SW480 (cell line): ENCODE data around the gene GGTLC2.

Source experiments
- DNase-seq: peaks from one replicate; pipeline ENCODE4 v3.0.0-alpha.2; 2016; ENCODE audit warnings: low spot score

The GGTLC2 gene

GRCh38 chr22:22691716-22692701, 47.6 kb downstream of the GGTLC2 start:
- no peak for DNase-seq

- peak; percentile 52 for DNase-seq
Measured at GRCh38 chr22:22692707-22693530, 48.5 kb downstream of the GGTLC2 start.

GRCh38 chr22:22693531-22693884, 49.1 kb downstream of the GGTLC2 start:
- DNase-seq, result no peak

- DNase-seq, result no peak
Measured at GRCh38 chr22:22694106-22694505, 49.7 kb downstream of the GGTLC2 start.

- DNase-seq, result no peak
Measured at GRCh38 chr22:22696104-22696503, 51.7 kb downstream of the GGTLC2 start.
